OCI-LY1 (cell line): Measurements from ENCODE around the gene ARFGEF2.

Experiments
- H2AFZ ChIP-seq: fragments of 200-600 bp; sonication (generic), shearing (Covaris generic); 2 replicates; pipeline ENCODE4 v1.6.0; 2014; ENCODE audit warnings: antibody characterized with exemption, mild to moderate bottlenecking, low read length
- H3F3A ChIP-seq: fragments of 200-600 bp; sonication (generic), shearing (Covaris generic); 2 replicates; pipeline ENCODE4 v1.6.0; 2014; ENCODE audit warnings: mild to moderate bottlenecking, antibody characterized with exemption, low read length, moderate library complexity; ENCODE audit not compliant: insufficient read depth
- H3K27ac ChIP-seq: fragments of 200-600 bp; sonication (generic); 2 replicates; pipeline ENCODE4 v1.5.1; 2014; ENCODE audit warnings: low read length, mixed run types, mild to moderate bottlenecking, low read depth; ENCODE audit not compliant: poor library complexity, severe bottlenecking
- H3K27me3 ChIP-seq: fragments of 200-600 bp; sonication (generic); 2 replicates; pipeline ENCODE4 v1.6.0; 2014; ENCODE audit warnings: antibody characterized with exemption, mild to moderate bottlenecking, low read length, moderate library complexity; ENCODE audit not compliant: insufficient read depth
- H3K36me3 ChIP-seq: fragments of 200-600 bp; sonication (generic); 2 replicates; pipeline ENCODE4 v1.6.1; 2014; ENCODE audit warnings: mild to moderate bottlenecking, antibody characterized with exemption, low read length, moderate library complexity, mixed read lengths; ENCODE audit not compliant: insufficient read depth
- H3K4me1 ChIP-seq: fragments of 200-600 bp; sonication (generic); 2 replicates; pipeline ENCODE4 v1.5.1; 2014; ENCODE audit warnings: mild to moderate bottlenecking, low read length, moderate library complexity; ENCODE audit not compliant: insufficient read depth, severe bottlenecking
- H3K4me2 ChIP-seq: fragments of 200-600 bp; sonication (generic), shearing (Covaris generic); 2 replicates; pipeline ENCODE4 v1.6.1; 2014; ENCODE audit warnings: low read length
- H3K4me3 ChIP-seq: fragments of 200-600 bp; sonication (generic); 2 replicates; pipeline ENCODE4 v1.5.1; 2014; ENCODE audit warnings: low read length, low read depth, mild to moderate bottlenecking, mixed read lengths; ENCODE audit not compliant: poor library complexity, severe bottlenecking
- H3K79me2 ChIP-seq: fragments of 200-600 bp; shearing (Covaris generic); 2 replicates; pipeline ENCODE4 v1.6.1; 2016; ENCODE audit warnings: mixed run types, low read length, mixed read lengths; ENCODE audit not compliant: insufficient read depth
- H3K9ac ChIP-seq: fragments of 200-600 bp; sonication (generic), shearing (Covaris generic); 2 replicates; pipeline ENCODE4 v1.6.1; 2014; ENCODE audit warnings: mild to moderate bottlenecking, low read length, mixed read lengths
- H3K9me2 ChIP-seq: fragments of 200-600 bp; sonication (generic), shearing (Covaris generic); 2 replicates; pipeline ENCODE4 v1.6.1; 2014; ENCODE audit warnings: low read depth, mild to moderate bottlenecking, low read length, mixed read lengths
- H3K9me3 ChIP-seq: fragments of 200-600 bp; shearing (Covaris generic); 2 replicates; pipeline ENCODE4 v1.6.1; 2014; ENCODE audit warnings: low read length, mixed read lengths
- H4K20me1 ChIP-seq: fragments of 200-600 bp; sonication (generic), shearing (Covaris generic); 2 replicates; pipeline ENCODE4 v1.6.0; 2016; ENCODE audit warnings: mild to moderate bottlenecking, low read length; ENCODE audit not compliant: insufficient read depth
- EZH2 ChIP-seq: fragments of 200-600 bp; sonication (generic), shearing (Covaris generic); IDR thresholded peaks from 2 replicates; pipeline ENCODE4 v1.8.0; 2017; ENCODE audit warnings: borderline replicate concordance, mixed run types, mild to moderate bottlenecking, antibody characterized with exemption, low read length, moderate library complexity, mixed read lengths
- TF ChIP-seq, protein P1 (sequence below): fragments of 200-600 bp; sonication (generic), shearing (Covaris generic); IDR thresholded peaks from 2 replicates; pipeline ENCODE4 v1.5.1; 2017; ENCODE audit warnings: mild to moderate bottlenecking, antibody characterized with exemption, low read length, moderate library complexity, mixed read lengths

The ARFGEF2 gene

DNA sequence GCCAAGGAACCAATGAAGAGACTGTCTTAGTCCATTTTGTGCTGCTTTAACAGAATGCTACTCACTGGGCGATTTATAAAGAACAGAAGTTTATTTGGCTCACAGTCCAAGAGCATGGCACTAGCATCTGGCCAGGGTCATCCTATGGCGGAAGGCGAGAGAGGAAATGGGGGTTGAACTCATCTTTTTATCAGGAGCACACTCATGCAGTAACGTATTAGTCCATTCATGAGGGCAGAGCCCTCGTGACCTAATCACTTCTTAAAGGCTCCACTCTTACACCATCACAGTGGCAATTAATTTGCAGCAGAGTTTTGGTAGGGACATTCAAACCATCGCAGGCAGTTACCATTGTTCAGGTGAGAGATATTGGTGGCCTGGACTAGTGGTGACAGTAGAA is 8.5 kb downstream of the ARFGEF2 start:
- Histone ChIP-seq H4K20me1 (no peaks in the 10 kb centered on the region), H3K4me2 (no peak overlapping the region), H3K27me3 (no peaks in the 10 kb centered on the region), H3K4me1 (peaks cover 4% of the 10 kb centered on the region), H3K4me3 (no peak overlapping the region), H3K9me2 (no peaks in the 10 kb centered on the region), H3K79me2 (peaks cover 73% of the 10 kb centered on the region), H3K27ac (no peak overlapping the region), H3K36me3 (no peaks in the 10 kb centered on the region; the same call in 1 of the 2 replicates), H2AFZ (no peak overlapping the region), H3F3A (no peaks in the 10 kb centered on the region), H3K9ac (no peak overlapping the region), H3K9me3 (no peaks in the 10 kb centered on the region)
- TF ChIP-seq, protein P1, sequence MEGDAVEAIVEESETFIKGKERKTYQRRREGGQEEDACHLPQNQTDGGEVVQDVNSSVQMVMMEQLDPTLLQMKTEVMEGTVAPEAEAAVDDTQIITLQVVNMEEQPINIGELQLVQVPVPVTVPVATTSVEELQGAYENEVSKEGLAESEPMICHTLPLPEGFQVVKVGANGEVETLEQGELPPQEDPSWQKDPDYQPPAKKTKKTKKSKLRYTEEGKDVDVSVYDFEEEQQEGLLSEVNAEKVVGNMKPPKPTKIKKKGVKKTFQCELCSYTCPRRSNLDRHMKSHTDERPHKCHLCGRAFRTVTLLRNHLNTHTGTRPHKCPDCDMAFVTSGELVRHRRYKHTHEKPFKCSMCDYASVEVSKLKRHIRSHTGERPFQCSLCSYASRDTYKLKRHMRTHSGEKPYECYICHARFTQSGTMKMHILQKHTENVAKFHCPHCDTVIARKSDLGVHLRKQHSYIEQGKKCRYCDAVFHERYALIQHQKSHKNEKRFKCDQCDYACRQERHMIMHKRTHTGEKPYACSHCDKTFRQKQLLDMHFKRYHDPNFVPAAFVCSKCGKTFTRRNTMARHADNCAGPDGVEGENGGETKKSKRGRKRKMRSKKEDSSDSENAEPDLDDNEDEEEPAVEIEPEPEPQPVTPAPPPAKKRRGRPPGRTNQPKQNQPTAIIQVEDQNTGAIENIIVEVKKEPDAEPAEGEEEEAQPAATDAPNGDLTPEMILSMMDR = no peak
- TF ChIP-seq EZH2 = no peak

DNA sequence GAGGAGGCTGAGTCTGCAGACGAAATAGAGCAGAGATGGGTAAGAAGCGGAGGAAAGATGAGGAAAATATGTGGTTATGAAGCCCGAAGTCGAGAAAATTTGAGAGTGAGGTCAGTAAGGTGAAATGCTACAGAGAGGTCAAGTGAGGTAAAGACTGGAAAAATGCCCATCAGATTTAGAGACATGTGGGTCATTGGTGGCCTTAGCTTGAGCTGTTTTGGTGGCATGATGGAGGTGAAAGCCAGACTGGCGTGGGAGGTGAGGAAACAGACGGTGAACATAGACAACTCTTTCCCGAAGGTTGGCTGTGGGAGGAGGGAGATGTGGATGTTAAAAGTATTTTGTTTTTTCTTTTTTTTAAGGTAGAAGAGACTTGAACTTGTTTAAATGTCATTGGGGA is 9.4 kb downstream of the ARFGEF2 start:
- Histone ChIP-seq H3K27ac (no peak overlapping the region), H3K27me3 (no peaks in the 10 kb centered on the region), H3K36me3 (no peaks in the 10 kb centered on the region; the same call in 1 of the 2 replicates), H3F3A (no peaks in the 10 kb centered on the region), H4K20me1 (no peaks in the 10 kb centered on the region), H3K4me1 (no peaks in the 10 kb centered on the region), H3K9ac (no peak overlapping the region), H3K4me3 (no peak overlapping the region), H3K4me2 (no peak overlapping the region), H3K9me2 (no peaks in the 10 kb centered on the region), H2AFZ (no peak overlapping the region), H3K9me3 (no peaks in the 10 kb centered on the region), H3K79me2 (peaks cover 65% of the 10 kb centered on the region)
- TF ChIP-seq, protein P1 = no peak
- no peak for TF ChIP-seq EZH2

DNA sequence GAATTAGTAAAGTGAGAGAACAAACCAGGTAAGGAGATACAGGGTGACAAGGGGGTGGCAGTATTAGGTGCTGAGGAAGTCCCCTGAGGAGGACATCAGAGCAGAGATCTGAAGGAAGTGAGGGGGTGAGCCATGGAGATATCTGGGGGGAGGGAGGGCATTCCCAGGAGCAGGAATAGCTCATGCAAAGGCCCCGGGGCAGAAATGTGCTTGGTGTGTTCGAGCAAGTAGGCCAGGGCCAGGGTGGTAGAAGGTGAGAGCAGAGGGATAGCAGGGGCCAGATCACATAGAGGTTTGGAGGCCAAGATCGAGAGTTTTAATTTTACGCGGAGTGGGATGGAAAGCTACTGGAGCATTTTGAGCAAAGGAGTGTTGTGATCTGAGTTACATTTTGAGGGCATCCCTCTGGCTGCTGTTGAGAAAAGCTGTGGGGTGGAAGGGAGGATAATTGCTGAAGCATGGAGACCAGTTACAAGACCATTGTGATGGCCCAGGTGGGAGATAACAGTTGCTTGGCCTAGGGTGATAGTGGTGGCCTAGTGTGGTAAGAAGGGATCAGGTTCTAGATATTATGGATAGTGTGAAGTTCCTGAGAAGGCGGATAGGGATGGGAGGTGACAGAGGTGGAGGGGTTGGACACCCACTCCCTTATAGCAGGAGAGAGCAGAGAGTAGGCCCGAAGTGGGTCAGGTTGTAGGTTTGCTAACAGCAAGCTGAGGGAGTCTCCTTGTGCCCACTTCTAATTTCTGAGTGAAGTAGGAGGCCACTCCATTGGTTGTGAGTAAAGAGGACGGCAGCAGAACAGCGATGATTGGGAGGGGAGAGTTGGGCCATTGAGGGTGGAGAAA is 10.2 kb downstream of the ARFGEF2 start:
- H3K9ac ChIP-seq = no peak overlapping the region
- H3K27ac ChIP-seq = no peak overlapping the region
- no peak overlapping the region for H3K4me3 ChIP-seq
- no peaks in the 10 kb centered on the region; the same call in 1 of the 2 replicates for H3K36me3 ChIP-seq
- H3K9me2 ChIP-seq = no peaks in the 10 kb centered on the region
- H3K9me3 ChIP-seq = no peaks in the 10 kb centered on the region
- no peak overlapping the region for H2AFZ ChIP-seq
- TF ChIP-seq EZH2 = no peak
- TF ChIP-seq, protein P1 = no peak
- H3K4me1 ChIP-seq = no peaks in the 10 kb centered on the region
- no peaks in the 10 kb centered on the region for H3K27me3 ChIP-seq
- H4K20me1 ChIP-seq = no peaks in the 10 kb centered on the region
- peaks cover 56% of the 10 kb centered on the region for H3K79me2 ChIP-seq
- no peak overlapping the region for H3K4me2 ChIP-seq
- no peaks in the 10 kb centered on the region for H3F3A ChIP-seq
